Skin of body (tissue), 2 donors: ENCODE results near the gene HAO2. TPM values are rescaled to one million over a fixed set of nuclear protein-coding genes. Genes with fewer than 3 reads are reported as not detected.

Experiments
- DNase-seq: peaks from one replicate; lab custom pipeline; 2025; lab: John Stamatoyannopoulos, UW
- total RNA-seq: library from RNA; depleted of rRNA; stranded (reverse); fragments of >200 nt; gene quantifications from one replicate; pipeline ENCODE4 v1.2.3, GENCODE V29; 2014

Gene HAO2
- total RNA-seq, 1 donor from 2014 or later = 0.20 TPM

- DNase-seq = no peak
Measured at GRCh38 chr1:119380304-119380703, 11.7 kb downstream of the HAO2 start.

GRCh38 chr1:119380983-119381662 lies 12.5 kb downstream of the HAO2 start:
- DNase-seq = no peak

GRCh38 chr1:119384591-119384990 lies 16.0 kb downstream of the HAO2 start:
- no peak for DNase-seq

- DNase-seq = no peak
Measured at GRCh38 chr1:119385650-119386049, 17.1 kb downstream of the HAO2 start.

GRCh38 chr1:119387858-119388257 lies 19.3 kb downstream of the HAO2 start:
- no peak for DNase-seq

GRCh38 chr1:119388450-119388849 lies 19.9 kb downstream of the HAO2 start:
- DNase-seq = no peak

GRCh38 chr1:119390526-119390925 lies 21.9 kb downstream of the HAO2 start:
- DNase-seq = no peak

GRCh38 chr1:119391749-119392148 lies 23.2 kb downstream of the HAO2 start:
- DNase-seq = no peak

GRCh38 chr1:119394085-119394484 lies 25.5 kb downstream of the HAO2 start:
- DNase-seq = no peak

GRCh38 chr1:119396982-119397381 lies 28.4 kb downstream of the HAO2 start:
- DNase-seq = no peak

GRCh38 chr1:119397986-119398385 lies 29.4 kb downstream of the HAO2 start:
- DNase-seq = no peak

GRCh38 chr1:119404736-119405135 lies 36.2 kb downstream of the HAO2 start:
- no peak for DNase-seq

GRCh38 chr1:119409731-119410130 lies 41.1 kb downstream of the HAO2 start:
- no peak for DNase-seq

- no peak for DNase-seq
Measured at GRCh38 chr1:119410961-119411360, 42.4 kb downstream of the HAO2 start.

- no peak for DNase-seq
Measured at GRCh38 chr1:119414950-119415349, 46.4 kb downstream of the HAO2 start, which contains the start of gene HSD3B2. HSD3B2 (plus strand) TSS chr1:119415150; CDS start chr1:119415420, 270 bp downstream.

GRCh38 chr1:119416006-119416640 lies 47.5 kb downstream of the HAO2 start:
- DNase-seq = no peak

- DNase-seq = peak; percentile 12
Measured at GRCh38 chr1:119419109-119419508, 50.5 kb downstream of the HAO2 start.

GRCh38 chr1:119420638-119421037 lies 52.1 kb downstream of the HAO2 start:
- no peak for DNase-seq

GRCh38 chr1:119422631-119423030 lies 54.0 kb downstream of the HAO2 start:
- no peak for DNase-seq

- no peak for DNase-seq
Measured at GRCh38 chr1:119428991-119429390, 60.4 kb downstream of the HAO2 start.

GRCh38 chr1:119429687-119430086 lies 61.1 kb downstream of the HAO2 start:
- no peak for DNase-seq

- DNase-seq = no peak
Measured at GRCh38 chr1:119430486-119430885, 61.9 kb downstream of the HAO2 start.

GRCh38 chr1:119431836-119432235 lies 63.3 kb downstream of the HAO2 start:
- DNase-seq = no peak
